SK-N-SH treated with all-trans-retinoic acid at 6 μM for 48 hours (cell line): ENCODE measurements around the gene DSCAM.

Experiments
- ARNTL ChIP-seq: fragments of 450-650 bp; formaldehyde crosslinking; IDR thresholded peaks from 2 replicates; pipeline ENCODE4 v1.5.0; 2020; ENCODE audit warnings: low read depth, mild to moderate bottlenecking, moderate library complexity, borderline replicate concordance
- CSDC2 ChIP-seq: fragments of 250-450 bp; sonication (Bioruptor Pico); IDR thresholded peaks from 2 replicates; pipeline ENCODE4 v1.5.0; 2020; ENCODE audit warnings: mild to moderate bottlenecking, moderate library complexity
- CSRNP3 ChIP-seq: fragments of 250-450 bp; sonication (Bioruptor Pico); IDR thresholded peaks from 2 replicates; pipeline ENCODE4 v1.5.1; 2021; ENCODE audit warnings: mild to moderate bottlenecking, moderate library complexity
- ESRRG ChIP-seq: fragments of 250-450 bp; sonication (Bioruptor Pico); IDR thresholded peaks from 2 replicates; pipeline ENCODE4 v1.6.1; 2021; ENCODE audit warnings: mild to moderate bottlenecking
- GLIS3 ChIP-seq: fragments of 250-450 bp; sonication (Bioruptor Pico); IDR thresholded peaks from 2 replicates; pipeline ENCODE4 v1.5.0; 2020; ENCODE audit warnings: mild to moderate bottlenecking, moderate library complexity
- PATZ1 ChIP-seq: fragments of 250-450 bp; sonication (Bioruptor Pico); IDR thresholded peaks from 2 replicates; pipeline ENCODE4 v1.8.0; 2020; ENCODE audit warnings: mild to moderate bottlenecking, moderate library complexity, borderline replicate concordance
- PPARA ChIP-seq: fragments of 250-450 bp; sonication (Bioruptor Pico); IDR thresholded peaks from 2 replicates; pipeline ENCODE4 v1.5.0; 2020; ENCODE audit warnings: mild to moderate bottlenecking, borderline replicate concordance
- RARB ChIP-seq: fragments of 250-450 bp; sonication (Bioruptor Pico); IDR thresholded peaks from 2 replicates; pipeline ENCODE4 v1.8.0; 2021; ENCODE audit warnings: mild to moderate bottlenecking, moderate library complexity
- SNAI2 ChIP-seq: fragments of 250-450 bp; sonication (Bioruptor Pico); IDR thresholded peaks from 2 replicates; pipeline ENCODE4 v1.5.0; 2020; ENCODE audit warnings: mild to moderate bottlenecking, moderate library complexity
- ZFP3 ChIP-seq: fragments of 250-450 bp; sonication (Bioruptor Pico); IDR thresholded peaks from 2 replicates; pipeline ENCODE4 v1.5.0; 2020; ENCODE audit warnings: mild to moderate bottlenecking, moderate library complexity
- ZFP30 ChIP-seq: fragments of 450-650 bp; formaldehyde crosslinking; IDR thresholded peaks from 2 replicates; pipeline ENCODE4 v1.5.0; 2022; ENCODE audit warnings: mild to moderate bottlenecking, moderate library complexity
- ZNF565 ChIP-seq: fragments of 450-650 bp; formaldehyde crosslinking; conservative IDR thresholded peaks from 2 replicates; pipeline ENCODE4 v1.5.0; 2020; ENCODE audit warnings: low read depth, mild to moderate bottlenecking, moderate library complexity
- ZNF70 ChIP-seq: fragments of 450-650 bp; formaldehyde crosslinking; IDR thresholded peaks from 2 replicates; pipeline ENCODE4 v1.5.0; 2020; ENCODE audit warnings: mild to moderate bottlenecking, moderate library complexity
- TF ChIP-seq, protein P1 (sequence below): fragments of 250-450 bp; sonication (Bioruptor Pico); IDR thresholded peaks from 2 replicates; pipeline ENCODE4 v1.8.0; 2021; ENCODE audit warnings: low read depth, mild to moderate bottlenecking, moderate library complexity, borderline replicate concordance

DNA sequence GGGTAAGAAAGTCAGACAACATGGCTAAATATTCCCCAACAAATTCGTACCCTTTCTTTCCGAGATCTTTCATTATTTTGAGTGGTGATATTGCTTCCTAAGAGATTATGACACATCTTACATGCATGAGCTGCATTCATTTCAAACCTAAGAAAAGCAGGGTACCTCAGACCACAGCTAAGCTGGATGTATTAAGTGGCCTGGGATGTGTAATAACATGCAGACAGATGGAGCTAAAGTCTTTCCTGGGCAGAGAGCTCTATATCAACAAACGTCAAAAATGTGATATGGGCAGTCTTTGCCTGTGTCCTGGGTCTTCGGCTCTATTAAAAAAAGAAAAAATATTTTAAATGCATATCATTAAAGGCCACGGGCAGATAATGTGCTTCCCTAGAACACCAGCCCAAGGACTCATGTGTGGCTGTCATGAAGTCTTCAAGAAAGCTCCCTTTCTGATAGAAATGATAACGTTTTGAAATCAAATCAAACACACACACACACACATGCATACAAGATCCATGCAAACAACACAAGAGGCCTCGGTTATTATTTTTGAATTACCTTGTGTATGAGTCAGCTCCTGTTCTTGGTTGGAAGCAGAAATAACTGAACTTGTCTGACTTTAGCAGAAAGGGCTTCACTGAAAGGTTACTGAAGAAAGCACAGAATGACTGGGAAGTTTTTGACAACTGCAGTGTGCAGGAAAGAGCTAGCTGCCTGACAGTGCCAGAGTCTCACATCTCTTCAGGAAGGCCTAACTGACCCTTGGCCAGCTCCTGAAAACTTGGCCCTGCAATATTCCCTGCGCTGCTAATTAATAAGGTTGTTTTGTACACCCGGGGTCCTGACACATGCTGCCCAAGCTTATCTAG lies 231.2 kb downstream of the DSCAM start:
- TF ChIP-seq ZNF565 (CRISPR knock-in tag) = no peak
- TF ChIP-seq CSRNP3 (CRISPR knock-in tag) = no peak
- no peak for TF ChIP-seq RARB (CRISPR knock-in tag)
- TF ChIP-seq ZFP3 (CRISPR knock-in tag) = no peak
- no peak for TF ChIP-seq ZNF70 (CRISPR knock-in tag)
- TF ChIP-seq ARNTL (CRISPR knock-in tag) = no peak
- no peak for TF ChIP-seq PATZ1 (CRISPR knock-in tag)
- TF ChIP-seq PPARA (CRISPR knock-in tag) = no peak
- no peak for TF ChIP-seq ESRRG (CRISPR knock-in tag)
- TF ChIP-seq, protein P1, sequence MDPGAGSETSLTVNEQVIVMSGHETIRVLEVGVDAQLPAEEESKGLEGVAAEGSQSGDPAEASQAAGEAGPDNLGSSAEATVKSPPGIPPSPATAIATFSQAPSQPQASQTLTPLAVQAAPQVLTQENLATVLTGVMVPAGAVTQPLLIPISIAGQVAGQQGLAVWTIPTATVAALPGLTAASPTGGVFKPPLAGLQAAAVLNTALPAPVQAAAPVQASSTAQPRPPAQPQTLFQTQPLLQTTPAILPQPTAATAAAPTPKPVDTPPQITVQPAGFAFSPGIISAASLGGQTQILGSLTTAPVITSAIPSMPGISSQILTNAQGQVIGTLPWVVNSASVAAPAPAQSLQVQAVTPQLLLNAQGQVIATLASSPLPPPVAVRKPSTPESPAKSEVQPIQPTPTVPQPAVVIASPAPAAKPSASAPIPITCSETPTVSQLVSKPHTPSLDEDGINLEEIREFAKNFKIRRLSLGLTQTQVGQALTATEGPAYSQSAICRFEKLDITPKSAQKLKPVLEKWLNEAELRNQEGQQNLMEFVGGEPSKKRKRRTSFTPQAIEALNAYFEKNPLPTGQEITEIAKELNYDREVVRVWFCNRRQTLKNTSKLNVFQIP = no peak
- no peak for TF ChIP-seq SNAI2
- TF ChIP-seq CSDC2 (CRISPR knock-in tag) = no peak
- no peak for TF ChIP-seq ZFP30 (CRISPR knock-in tag)
- TF ChIP-seq GLIS3 (CRISPR knock-in tag) = no peak
